NCI-H524 treated with DMSO at 0.1 percent for 48 hours (cell line): ENCODE measurements around the gene ELMO1.

Experiments
- DNase-seq: peaks from one replicate; lab custom pipeline; 2025; lab: John Stamatoyannopoulos, UW

Gene ELMO1

DNA sequence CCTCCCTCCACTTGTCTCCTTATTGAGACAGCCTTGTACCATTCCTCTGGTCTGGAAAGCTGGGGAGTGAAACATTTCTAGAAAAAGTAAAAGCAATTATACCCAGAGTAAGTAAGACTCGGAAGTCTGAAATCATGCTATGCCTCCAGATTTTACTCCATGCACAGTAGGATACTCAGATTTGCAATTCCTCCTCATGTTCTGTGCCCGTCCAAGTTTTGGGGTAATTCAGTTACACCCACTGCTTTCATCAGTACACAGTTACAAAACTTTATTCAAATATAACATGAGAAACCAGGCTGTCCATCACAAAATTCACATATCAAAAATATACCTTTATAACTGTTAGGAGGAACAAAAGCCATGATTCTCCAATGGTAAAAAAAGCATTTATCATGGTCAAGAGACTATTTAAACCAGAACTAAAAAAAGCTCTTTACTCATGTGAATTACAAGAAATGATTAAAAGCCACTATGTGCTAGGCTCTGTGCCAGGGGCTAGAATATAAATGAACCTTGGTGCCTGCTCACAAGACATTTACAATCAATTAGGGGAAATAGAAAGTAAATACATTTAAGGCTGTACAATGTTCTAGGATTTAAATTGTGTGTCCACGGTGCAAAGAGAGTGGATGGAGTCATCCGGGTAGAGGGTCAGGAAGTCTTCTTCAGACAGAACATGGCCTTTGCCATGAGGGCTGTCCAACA is 320.2 kb downstream of the ELMO1 start:
- DNase-seq, result no peak

DNA sequence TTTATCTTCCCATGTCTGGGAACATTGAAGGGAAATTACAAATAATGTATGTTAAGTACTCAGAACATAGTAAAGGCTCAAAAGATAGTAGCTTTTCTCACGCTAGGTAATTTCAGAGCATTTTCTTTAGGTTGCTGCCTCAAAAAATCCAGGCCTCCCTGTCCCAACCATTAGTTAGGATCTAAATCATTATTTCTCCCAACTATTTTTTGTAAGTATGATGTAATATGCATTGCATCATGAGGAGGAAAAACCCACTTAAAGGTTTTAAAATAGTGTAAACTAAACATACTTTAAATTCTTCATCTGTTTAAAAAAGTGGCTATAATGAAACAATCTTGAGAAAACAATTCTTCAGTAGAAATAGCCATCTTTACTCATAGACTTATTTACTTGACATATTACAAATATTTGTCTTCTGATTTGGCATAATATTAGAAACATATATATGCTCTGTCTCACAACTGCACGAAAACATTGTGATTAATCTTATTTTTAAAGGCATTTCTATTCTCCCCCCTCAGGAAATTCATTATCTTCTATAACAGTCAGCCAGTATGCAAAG is 329.3 kb downstream of the ELMO1 start:
- no peak for DNase-seq

DNA sequence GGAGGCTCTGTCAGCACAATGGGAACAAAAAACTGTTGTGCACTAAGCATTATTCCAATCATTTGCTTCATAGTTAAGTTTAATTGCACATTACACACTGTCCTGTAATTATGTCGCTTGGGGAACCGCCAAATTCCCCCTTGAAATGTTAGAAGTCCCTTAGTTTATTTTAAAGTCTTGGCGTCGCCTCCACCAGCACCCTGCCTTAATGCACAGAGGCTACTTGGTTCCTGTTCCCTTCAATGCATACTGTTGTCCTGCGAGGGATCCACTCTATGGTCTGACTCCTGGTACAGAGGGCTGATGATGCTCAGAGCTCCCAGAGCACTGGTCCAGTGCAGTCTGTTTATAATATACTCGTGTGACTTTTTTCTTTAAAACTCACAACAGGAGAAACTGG is 330.7 kb downstream of the ELMO1 start:
- DNase-seq, result no peak

GRCh38 chr7:37117292-37117691 is 331.4 kb downstream of the ELMO1 start:
- no peak for DNase-seq

GRCh38 chr7:37116093-37116701 is 332.5 kb downstream of the ELMO1 start:
- DNase-seq, result no peak

- no peak for DNase-seq
Measured at GRCh38 chr7:37113661-37114355, 334.9 kb downstream of the ELMO1 start.

DNA sequence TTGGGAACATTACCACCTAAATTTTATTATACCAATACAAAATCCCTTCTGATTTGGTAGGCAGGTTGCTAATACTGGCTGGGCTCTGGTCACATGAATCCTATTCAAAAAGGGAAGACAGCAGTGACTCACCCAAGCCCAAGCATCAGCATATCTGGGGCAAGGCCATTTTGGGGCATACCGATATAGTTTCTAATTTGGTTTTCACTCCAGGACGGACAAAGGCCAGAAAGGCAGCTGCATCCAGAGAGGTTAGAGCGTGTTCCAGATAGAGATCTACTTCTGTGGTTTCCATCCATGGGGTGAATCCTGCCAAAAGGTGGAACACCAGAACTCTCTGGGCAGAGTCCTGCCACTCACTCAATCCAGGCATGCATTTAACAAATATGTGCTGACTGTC is 335.8 kb downstream of the ELMO1 start:
- no peak for DNase-seq

DNA sequence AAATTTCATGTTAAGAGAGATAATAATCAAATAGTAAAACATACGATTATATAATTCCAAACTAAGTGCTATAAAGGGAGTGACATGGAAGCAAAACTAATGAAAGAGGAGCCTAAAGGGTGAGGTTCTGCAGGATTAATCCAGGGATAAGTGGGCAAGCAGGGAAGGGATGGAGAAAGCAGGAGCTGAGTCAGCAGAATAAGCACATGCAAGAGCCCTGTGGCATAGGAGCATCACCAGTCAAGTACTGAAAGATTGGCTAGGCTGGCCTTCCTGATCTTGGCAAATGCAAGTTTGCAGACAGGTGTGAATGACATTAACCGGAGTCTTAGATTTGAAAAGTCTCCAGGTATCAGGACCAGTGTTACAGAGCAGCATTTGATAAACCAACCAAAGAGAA is 336.4 kb downstream of the ELMO1 start:
- DNase-seq, result no peak

DNA sequence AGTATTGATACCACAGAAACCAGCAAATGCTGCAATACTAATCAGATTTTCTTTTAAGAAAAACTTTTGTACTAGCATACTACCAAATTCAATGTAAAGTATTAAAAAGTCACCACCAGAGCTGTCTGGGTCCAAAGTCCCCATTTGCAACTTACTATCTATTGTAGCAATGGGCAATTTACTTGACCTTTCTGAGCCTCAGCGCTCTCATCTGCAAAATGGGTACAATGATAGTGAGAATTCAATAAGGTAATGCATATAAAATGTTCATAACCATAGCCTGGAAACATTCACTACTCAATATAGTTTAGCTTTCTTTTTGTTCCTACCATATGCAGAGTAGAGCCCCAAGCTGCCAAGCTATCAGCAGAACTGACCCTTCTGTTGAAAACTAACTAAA is 337.2 kb downstream of the ELMO1 start:
- no peak for DNase-seq

GRCh38 chr7:37110660-37111424 is 337.8 kb downstream of the ELMO1 start:
- no peak for DNase-seq

DNA sequence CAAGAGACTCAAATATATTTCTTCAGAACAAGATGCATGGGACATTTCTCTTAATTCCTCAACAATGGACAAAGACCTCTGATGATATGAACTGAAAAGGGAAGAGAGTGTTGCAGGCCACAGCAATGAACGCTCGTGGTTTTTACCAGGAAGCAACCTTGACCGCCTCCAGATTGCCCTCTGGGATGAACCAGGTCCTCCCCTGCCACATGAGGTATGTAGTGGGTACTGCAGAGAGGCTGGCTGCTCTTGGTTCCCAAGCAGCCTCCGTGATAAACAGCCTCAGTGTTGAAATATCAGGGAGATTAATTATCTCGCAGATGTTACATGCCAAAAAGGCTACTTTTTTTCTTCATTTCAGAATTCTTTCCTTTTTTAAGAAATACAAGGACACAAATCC is 338.8 kb downstream of the ELMO1 start:
- no peak for DNase-seq

GRCh38 chr7:37109016-37109683 is 339.5 kb downstream of the ELMO1 start:
- DNase-seq, result no peak

DNA sequence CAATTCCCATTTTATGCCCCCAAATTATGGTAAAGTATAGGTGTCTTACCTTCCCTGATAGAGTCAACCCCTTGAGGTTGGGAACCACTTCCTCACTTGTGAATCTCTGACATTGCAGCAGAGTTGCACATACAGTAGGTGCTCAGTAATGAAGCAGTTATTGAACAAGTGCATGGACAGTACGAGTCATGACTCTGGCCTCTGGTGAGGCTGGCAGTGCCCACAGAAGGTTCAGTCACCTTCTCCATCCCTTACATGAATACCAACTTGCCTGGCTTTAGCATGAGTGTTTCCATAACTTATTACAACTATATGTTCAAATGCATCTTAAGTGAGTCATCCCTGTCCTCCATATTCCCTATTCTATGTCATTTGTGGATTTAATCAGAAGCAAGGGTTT is 340.0 kb downstream of the ELMO1 start:
- no peak for DNase-seq

- no peak for DNase-seq
Measured at GRCh38 chr7:37107047-37107750, 341.5 kb downstream of the ELMO1 start.

GRCh38 chr7:37105762-37106161 is 342.9 kb downstream of the ELMO1 start:
- no peak for DNase-seq

DNA sequence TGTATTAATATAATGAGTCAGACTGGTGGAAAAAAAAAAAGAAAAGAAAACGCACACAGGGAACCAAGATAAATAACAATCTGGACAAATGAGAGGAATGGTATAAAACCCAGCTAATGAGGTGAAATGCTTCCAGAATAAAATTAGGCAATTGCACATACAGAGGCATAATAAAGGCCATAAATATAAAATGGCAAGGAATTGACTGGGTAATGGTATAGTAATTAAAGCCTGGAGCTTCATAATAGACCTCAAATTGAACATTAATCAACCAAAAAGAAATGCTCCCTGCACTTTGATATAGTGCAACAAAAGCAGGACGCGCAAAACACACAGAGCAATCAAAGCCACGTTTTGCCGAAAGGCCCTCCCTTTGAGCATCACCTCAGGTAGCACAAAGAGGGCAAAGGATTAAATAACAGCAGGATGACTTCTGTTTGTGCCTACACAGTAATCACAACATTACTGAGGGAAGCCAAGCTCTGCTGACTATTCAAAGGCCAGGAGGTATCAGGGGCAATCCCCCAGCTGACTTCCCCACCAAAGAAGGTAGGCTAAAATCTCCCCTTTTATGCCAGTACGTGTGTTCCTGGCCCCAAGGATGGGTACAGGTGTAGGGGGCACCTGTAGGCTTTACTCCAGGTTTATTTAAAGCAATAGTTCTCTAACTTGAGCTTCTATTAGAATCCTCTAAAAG is 343.7 kb downstream of the ELMO1 start:
- no peak for DNase-seq

GRCh38 chr7:37102518-37103137 is 346.0 kb downstream of the ELMO1 start:
- DNase-seq, result no peak

DNA sequence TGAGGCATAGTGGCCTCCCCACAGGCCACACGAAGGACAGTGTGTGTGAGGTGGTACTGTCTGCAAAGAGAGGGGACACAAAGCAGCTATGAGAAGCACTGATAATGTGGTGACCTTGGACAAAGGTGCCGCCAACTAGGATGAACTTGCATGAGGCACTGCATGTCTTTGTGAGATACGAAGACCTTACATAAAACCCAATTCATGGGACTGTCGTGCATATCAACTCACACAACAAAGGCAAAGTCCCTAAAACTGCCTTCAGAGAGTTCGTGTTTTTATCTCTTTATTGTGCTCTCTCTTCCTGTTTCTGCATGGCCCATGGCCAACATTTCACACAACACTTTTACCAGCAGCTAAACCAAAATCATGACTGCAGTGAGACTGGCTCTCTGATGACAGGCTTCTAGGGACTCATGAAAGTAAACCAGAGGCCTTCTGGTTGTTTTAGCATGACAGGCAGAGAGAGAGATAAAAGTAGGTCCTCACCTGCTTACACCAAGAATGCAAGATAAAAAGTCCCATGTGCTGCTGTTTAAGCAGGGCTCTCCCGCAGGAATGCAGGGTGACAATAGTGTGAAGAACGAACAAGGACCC is 347.8 kb downstream of the ELMO1 start:
- no peak for DNase-seq

GRCh38 chr7:37098762-37099161 is 349.9 kb downstream of the ELMO1 start:
- DNase-seq, result no peak

GRCh38 chr7:37097983-37098382 is 350.7 kb downstream of the ELMO1 start:
- no peak for DNase-seq
